ENCODE data around the gene FGR. TPM values are rescaled to one million over a fixed set of nuclear protein-coding genes. Genes with fewer than 3 reads are reported as not detected.

The FGR gene
- total RNA-seq, 1 experiment from 2014 or later = not detected

- BruUV-seq (replicated peaks) = no TSS peak
- no peak overlapping the region for H3K27ac ChIP-seq
- H3K27me3 ChIP-seq (ENCODE audit: insufficient read depth, low read depth) = no peaks in the 10 kb centered on the region
- H4K20me1 ChIP-seq (ENCODE audit: insufficient read depth) = no peaks in the 10 kb centered on the region
- POLR2A ChIA-PET (ENCODE audit: unreplicated experiment) = interaction anchor here (0.6 kb wide), 1 partner anchor 29 kb away, joined by 5 read pairs; no protein-coding TSS in a partner anchor
- H3K79me2 ChIP-seq (ENCODE audit: low read depth) = no peaks in the 10 kb centered on the region
- H3K9me2 ChIP-seq (ENCODE audit: insufficient read depth) = no peaks in the 10 kb centered on the region
- no peaks in the 10 kb centered on the region for H3K9me3 ChIP-seq (ENCODE audit: insufficient read depth, low read depth)
- H3K4me2 ChIP-seq = no peak overlapping the region
- H3K36me3 ChIP-seq (ENCODE audit: low read depth) = no peaks in the 10 kb centered on the region
- intact Hi-C loops (cut with micrococcal nuclease; ENCODE audit: unreplicated experiment) = loop anchor here (10.0 kb wide), 1 partner anchor 308 kb away; no protein-coding TSS in a partner anchor
- no peak for TF ChIP-seq CTCF (conservative IDR thresholded peaks at IDR 0.05)
- no peak for TF ChIP-seq EZH2 (IDR thresholded peaks at IDR 0.05; ENCODE audit: low read depth)
- no peak for DNase-seq
- H2AFZ ChIP-seq = no peak overlapping the region
- CTCF ChIA-PET = interaction anchor here (0.7 kb wide), 1 partner anchor 54 kb away, joined by 4 read pairs; no protein-coding TSS in a partner anchor
- H3K4me1 ChIP-seq (replicated peaks; ENCODE audit: insufficient read depth) = no peaks in the 10 kb centered on the region; the same call in 1 of the 2 replicates
- no peak overlapping the region for H3K4me3 ChIP-seq
- 0 out of 2 replicates have a peak, but pooled peaks cover 7% of the 10 kb centered on the region for H3F3A ChIP-seq (ENCODE audit: insufficient read depth, low read depth)
These were observed 31.8 kb upstream of the FGR start for GRCh38 chr1:27666791-27667254.

- 0 out of 2 replicates have a peak, but pooled peaks cover 7% of the 10 kb centered on the region for H3F3A ChIP-seq (ENCODE audit: insufficient read depth, low read depth)
- no peak overlapping the region for H3K4me3 ChIP-seq
- no peaks in the 10 kb centered on the region for H4K20me1 ChIP-seq (ENCODE audit: insufficient read depth)
- H3K4me2 ChIP-seq = no peak overlapping the region
- H3K79me2 ChIP-seq (ENCODE audit: low read depth) = no peaks in the 10 kb centered on the region
- no peak for TF ChIP-seq EZH2 (IDR thresholded peaks at IDR 0.05; ENCODE audit: low read depth)
- TF ChIP-seq CTCF (conservative IDR thresholded peaks at IDR 0.05) = no peak
- no TSS peak for BruUV-seq (replicated peaks)
- ChIA-PET CTCF (interaction anchor here (0.7 kb wide), 1 partner anchor 54 kb away, joined by 4 read pairs; no protein-coding TSS in a partner anchor), POLR2A (ENCODE audit: unreplicated experiment) (no interaction called here)
- no peaks in the 10 kb centered on the region for H3K36me3 ChIP-seq (ENCODE audit: low read depth)
- H3K9me3 ChIP-seq (ENCODE audit: insufficient read depth, low read depth) = no peaks in the 10 kb centered on the region
- H2AFZ ChIP-seq = no peak overlapping the region
- no peaks in the 10 kb centered on the region for H3K27me3 ChIP-seq (ENCODE audit: insufficient read depth, low read depth)
- H3K9me2 ChIP-seq (ENCODE audit: insufficient read depth) = no peaks in the 10 kb centered on the region
- H3K4me1 ChIP-seq (replicated peaks; ENCODE audit: insufficient read depth) = no peaks in the 10 kb centered on the region
- intact Hi-C loops (cut with micrococcal nuclease; ENCODE audit: unreplicated experiment) = loop anchor here (10.0 kb wide), 1 partner anchor 309 kb away; no protein-coding TSS in a partner anchor
- H3K27ac ChIP-seq = no peak overlapping the region
- DNase-seq = no peak
These were observed 31.3 kb upstream of the FGR start for GRCh38 chr1:27666294-27666693.

- Histone ChIP-seq H3K9me2 (ENCODE audit: insufficient read depth) (no peaks in the 10 kb centered on the region), H3K27me3 (ENCODE audit: insufficient read depth, low read depth) (no peaks in the 10 kb centered on the region), H3K4me1 (replicated peaks; ENCODE audit: insufficient read depth) (no peaks in the 10 kb centered on the region), H3K4me3 (no peak overlapping the region), H3K4me2 (no peak overlapping the region), H3K79me2 (ENCODE audit: low read depth) (no peaks in the 10 kb centered on the region), H4K20me1 (ENCODE audit: insufficient read depth) (no peaks in the 10 kb centered on the region), H3F3A (ENCODE audit: insufficient read depth, low read depth) (0 out of 2 replicates have a peak, but pooled peaks cover 7% of the 10 kb centered on the region), H3K27ac (no peak overlapping the region), H3K9me3 (ENCODE audit: insufficient read depth, low read depth) (no peaks in the 10 kb centered on the region), H2AFZ (no peak overlapping the region), H3K36me3 (ENCODE audit: low read depth) (no peaks in the 10 kb centered on the region)
- POLR2A ChIA-PET (ENCODE audit: unreplicated experiment) = interaction anchor here (0.6 kb wide), 1 partner anchor 60 kb away, joined by 9 read pairs; the partner anchor contains the start of gene FAM76A
- BruUV-seq (replicated peaks) = no TSS peak
- TF ChIP-seq EZH2 (IDR thresholded peaks at IDR 0.05; ENCODE audit: low read depth) (no peak), CTCF (conservative IDR thresholded peaks at IDR 0.05) (no peak)
- CTCF ChIA-PET = no interaction called here
- no peak for DNase-seq
- intact Hi-C loops (cut with micrococcal nuclease; ENCODE audit: unreplicated experiment) = loop anchor here (10.0 kb wide), 1 partner anchor 310 kb away; no protein-coding TSS in a partner anchor
These were observed 30.1 kb upstream of the FGR start for GRCh38 chr1:27665016-27665651.

Measured in PC-9 (cell line).